GM21526 (cell line): Measurements from ENCODE around the gene TMEM175.
A peak's percentile ranks its signal among the peaks of the same experiment; 100 is the strongest.

Experiments used
- ATAC-seq: cut with Tn5 transposase; IDR thresholded peaks from one replicate; pipeline ENCODE4 v1.9.1; 2021; ENCODE audit warnings: moderate library complexity; ENCODE audit not compliant: unreplicated experiment, low FRiP score

TMEM175 gene

GRCh38 chr4:931960-932712 is at the start of gene TMEM175, which contains the start of gene GAK:
Gene TMEM175 (plus strand): TSS chr4:932460. CDS start chr4:947740, 15,280 bp downstream.
Gene GAK (minus strand): TSS chr4:932316. CDS start chr4:932187, 129 bp downstream.
- peak; percentile 80 for ATAC-seq

GRCh38 chr4:882646-883045 is 49.6 kb upstream of the TMEM175 start:
- ATAC-seq: no peak

- no peak for ATAC-seq
Observed at GRCh38 chr4:883377-884095, 48.7 kb upstream of the TMEM175 start.

- no peak for ATAC-seq
Observed at GRCh38 chr4:884259-884658, 48.0 kb upstream of the TMEM175 start.

GRCh38 chr4:884896-885295 is 47.4 kb upstream of the TMEM175 start:
- no peak for ATAC-seq

GRCh38 chr4:885353-885752 is 46.9 kb upstream of the TMEM175 start:
- no peak for ATAC-seq

GRCh38 chr4:886244-886643 is 46.0 kb upstream of the TMEM175 start:
- ATAC-seq: no peak

GRCh38 chr4:887034-887763 is 45.1 kb upstream of the TMEM175 start:
- ATAC-seq: no peak

- no peak for ATAC-seq
Observed at GRCh38 chr4:888029-888428, 44.2 kb upstream of the TMEM175 start.

- ATAC-seq: no peak
Observed at GRCh38 chr4:889516-889915, 42.7 kb upstream of the TMEM175 start.

- no peak for ATAC-seq
Observed at GRCh38 chr4:890036-890695, 42.1 kb upstream of the TMEM175 start.

GRCh38 chr4:891747-892146 is 40.5 kb upstream of the TMEM175 start:
- no peak for ATAC-seq

- no peak for ATAC-seq
Observed at GRCh38 chr4:892780-893179, 39.5 kb upstream of the TMEM175 start.

- no peak for ATAC-seq
Observed at GRCh38 chr4:893276-893994, 38.8 kb upstream of the TMEM175 start.

- ATAC-seq: no peak
Observed at GRCh38 chr4:893995-894705, 38.1 kb upstream of the TMEM175 start.

GRCh38 chr4:895596-895995 is 36.7 kb upstream of the TMEM175 start:
- no peak for ATAC-seq

GRCh38 chr4:896216-896615 is 36.0 kb upstream of the TMEM175 start:
- no peak for ATAC-seq

- no peak for ATAC-seq
Observed at GRCh38 chr4:896630-897029, 35.6 kb upstream of the TMEM175 start.

GRCh38 chr4:898123-898522 is 34.1 kb upstream of the TMEM175 start:
- no peak for ATAC-seq
